ENCODE data around the gene BICD1.

BICD1 gene

DNA sequence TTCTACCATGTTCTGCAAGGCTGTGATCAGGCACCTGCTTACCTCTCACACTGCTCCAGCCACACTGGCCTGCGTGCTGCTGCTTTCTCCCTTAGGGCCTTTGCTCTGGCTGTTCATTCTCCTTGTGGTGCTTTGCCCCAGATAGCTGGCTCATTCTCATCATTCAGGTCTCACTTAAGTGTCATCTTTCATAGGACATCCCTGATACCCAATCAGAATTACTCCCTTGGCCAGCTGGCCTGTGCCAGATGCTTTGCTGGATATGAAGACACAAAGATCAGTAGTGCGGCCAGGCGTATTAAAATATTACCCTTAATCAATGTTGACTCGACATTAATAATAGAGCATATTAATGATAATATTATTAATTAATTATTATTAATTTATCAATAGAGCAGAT lies 148.9 kb downstream of the BICD1 start:
- peaks cover 0 to 7% (median 4%) of the 10 kb centered on the region in 10 experiments; a peak in 14 of 20 replicates for H3K4me1 ChIP-seq
- peaks cover 0 to 19% (median 4%) of the 10 kb centered on the region in 11 experiments; a peak in 7 of 22 replicates for H3K36me3 ChIP-seq
- H3K27me3 ChIP-seq: no peaks in the 10 kb centered on the region
- TF ChIP-seq Cebpa-rat (IDR thresholded peaks at IDR 0.05): no peak
- H3K4me2 ChIP-seq: no peak overlapping the region
- peaks cover 0 to 20% (median 13%) of the 10 kb centered on the region in 11 experiments; a peak in 14 of 22 replicates for H3K9me3 ChIP-seq (replicated peaks in 1 of 11)
- no peak overlapping the region for H3K4me3 ChIP-seq
- no peak overlapping the region for H3K9ac ChIP-seq
- H4K20me1 ChIP-seq: no peaks in the 10 kb centered on the region
- H3K27ac ChIP-seq: no peak overlapping the region

DNA sequence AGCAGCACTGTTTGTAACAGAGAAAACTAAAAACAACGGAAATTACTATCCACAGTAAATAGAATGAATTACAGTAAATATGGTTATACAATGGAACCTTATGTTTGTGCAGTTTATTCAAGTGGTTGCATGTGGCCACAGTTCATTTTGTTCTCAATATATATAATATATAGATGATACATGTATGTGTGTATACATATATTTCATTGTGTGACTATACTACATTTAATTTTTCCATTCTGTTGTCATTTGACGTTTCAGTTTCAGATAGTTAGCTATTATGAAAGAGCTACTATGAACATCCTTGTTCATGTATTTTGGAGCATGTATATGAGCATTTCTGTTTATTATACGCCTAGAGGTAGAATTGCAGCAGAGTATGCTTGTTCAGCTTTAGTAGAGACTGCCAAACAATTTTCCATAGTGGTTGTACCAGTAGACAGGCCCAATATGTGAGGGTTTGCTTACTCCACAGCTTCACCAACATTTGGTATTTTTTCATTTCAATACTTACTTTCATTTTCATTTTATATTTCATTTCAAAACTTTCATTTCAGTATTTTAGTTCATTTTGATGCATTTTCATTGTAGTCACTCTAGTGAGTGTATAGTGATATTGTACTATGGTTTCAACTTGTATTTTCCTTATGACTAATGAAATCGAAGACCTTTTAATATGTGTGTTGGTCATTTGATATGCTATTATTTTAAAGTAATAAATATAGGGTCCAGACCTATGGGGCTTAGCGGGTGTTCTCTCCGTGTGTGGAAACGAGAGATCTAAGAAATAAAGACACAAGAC lies 151.2 kb downstream of the BICD1 start:
- H3K4me3 ChIP-seq: no peak overlapping the region
- H3K4me2 ChIP-seq: no peak overlapping the region
- no peaks in the 10 kb centered on the region for H3K27me3 ChIP-seq
- no peak overlapping the region for H3K9ac ChIP-seq
- no peak for TF ChIP-seq Cebpa-rat (IDR thresholded peaks at IDR 0.05)
- peaks cover 0 to 16% (median 4%) of the 10 kb centered on the region in 11 experiments; a peak in 7 of 22 replicates for H3K36me3 ChIP-seq
- no peak overlapping the region for H3K27ac ChIP-seq
- H3K4me1 ChIP-seq: peaks cover 0 to 21% (median 8%) of the 10 kb centered on the region in 10 experiments; a peak in 11 of 20 replicates
- no peaks in the 10 kb centered on the region for H4K20me1 ChIP-seq
- peaks cover 0 to 20% (median 13%) of the 10 kb centered on the region in 11 experiments; a peak in 14 of 22 replicates for H3K9me3 ChIP-seq (replicated peaks in 1 of 11)

DNA sequence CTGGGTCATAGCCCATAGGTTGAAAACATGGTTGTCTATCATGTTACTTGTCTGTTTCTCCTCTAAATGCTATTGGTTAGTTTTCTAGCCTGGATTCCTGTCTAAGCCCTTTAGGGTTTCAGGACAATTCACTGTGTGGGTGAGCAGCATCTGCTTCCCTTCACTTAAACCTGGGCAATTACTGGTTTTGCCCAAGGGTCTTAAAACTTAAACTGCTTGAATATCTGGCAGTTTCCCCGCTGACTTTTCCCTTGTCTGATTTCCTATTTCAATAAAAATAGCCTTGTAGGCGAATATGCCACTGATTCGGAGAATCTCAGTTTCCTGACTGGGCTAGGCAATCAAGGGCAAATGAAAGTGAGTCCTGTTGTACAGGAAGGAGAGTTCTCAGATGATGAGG lies 154.0 kb downstream of the BICD1 start:
- no peaks in the 10 kb centered on the region for H3K27me3 ChIP-seq
- peaks cover 14 to 48% (median 25%) of the 10 kb centered on the region in 10 experiments for H3K4me1 ChIP-seq
- no peak for TF ChIP-seq Cebpa-rat (IDR thresholded peaks at IDR 0.05)
- peaks cover 0 to 20% (median 13%) of the 10 kb centered on the region in 11 experiments; a peak in 14 of 22 replicates for H3K9me3 ChIP-seq (replicated peaks in 1 of 11)
- H3K36me3 ChIP-seq: peaks cover 0 to 6% (median 0%) of the 10 kb centered on the region in 11 experiments; a peak in 4 of 22 replicates
- no peaks in the 10 kb centered on the region for H4K20me1 ChIP-seq
- H3K4me3 ChIP-seq: no peak overlapping the region
- 0 out of 22 replicates have a peak overlapping the region, but pooled peaks of 1 of the 11 experiments have one; percentile 13 for H3K27ac ChIP-seq
- H3K4me2 ChIP-seq: peak overlapping the region in 7 of 11 experiments; percentile 3 to 42 (median 36); a peak in 12 of 22 replicates
- H3K9ac ChIP-seq: no peak overlapping the region

DNA sequence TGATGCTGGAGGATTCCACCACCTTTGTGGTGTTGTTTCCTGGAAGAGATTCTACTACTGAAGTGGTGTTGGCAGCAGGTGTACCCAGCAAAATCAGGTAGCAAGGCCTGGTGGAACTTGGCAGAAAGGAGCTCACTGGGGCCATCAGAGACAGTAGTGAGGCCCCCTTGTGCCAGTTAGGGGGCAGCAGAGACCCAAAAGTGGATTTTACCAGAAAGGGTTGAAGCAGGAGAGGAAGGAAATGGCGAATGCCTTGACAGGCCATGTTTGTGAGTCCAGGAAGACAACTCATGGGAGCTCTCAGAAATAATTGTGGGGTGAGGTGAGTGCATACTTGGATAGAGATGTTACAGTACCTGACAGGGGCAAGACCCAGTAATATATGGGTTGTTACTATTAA lies 155.0 kb downstream of the BICD1 start:
- H4K20me1 ChIP-seq: no peaks in the 10 kb centered on the region
- peaks cover 21 to 57% (median 34%) of the 10 kb centered on the region in 10 experiments for H3K4me1 ChIP-seq
- peak overlapping the region in 2 of 11 experiments; percentile 1 to 26; a peak in 1 of 22 replicates for H3K27ac ChIP-seq

DNA sequence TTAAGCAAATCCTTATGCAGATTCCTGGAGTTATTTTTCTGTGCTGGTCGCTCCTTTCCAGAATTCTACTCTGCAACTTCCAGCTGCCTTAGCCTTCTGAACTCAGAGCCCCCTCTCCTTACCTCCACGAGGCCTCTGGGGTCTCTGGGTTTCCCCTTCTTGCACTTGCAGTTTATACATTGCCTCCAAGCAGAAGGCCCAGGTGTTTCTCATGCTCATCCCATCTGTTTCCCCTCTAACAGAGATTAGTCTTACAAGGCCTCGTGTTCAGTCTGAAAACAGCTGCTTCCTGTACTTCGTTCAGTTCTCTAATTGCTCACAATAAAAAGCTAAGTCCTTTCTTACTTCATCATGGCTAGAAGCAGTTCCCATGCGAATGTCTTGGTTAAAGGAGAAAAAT lies 158.3 kb downstream of the BICD1 start:
- TF ChIP-seq Cebpa-rat (IDR thresholded peaks at IDR 0.05): peak in 2 of 11 experiments; percentile 66 to 71; a peak in 4 of 22 replicates
- Histone ChIP-seq H3K27ac (peak overlapping the region; percentile 68 to 91 (median 81); a peak in 21 of 22 replicates), H3K9me3 (replicated peaks in 1 of 11) (peaks cover 0 to 10% (median 0%) of the 10 kb centered on the region in 11 experiments; a peak in 2 of 22 replicates), H4K20me1 (no peaks in the 10 kb centered on the region), H3K36me3 (peaks cover 0 to 13% (median 6%) of the 10 kb centered on the region in 11 experiments; a peak in 6 of 22 replicates), H3K9ac (peak overlapping the region in 9 of 11 experiments; percentile 44 to 79 (median 59); a peak in 17 of 22 replicates), H3K4me2 (peak overlapping the region; percentile 54 to 83 (median 71)), H3K4me3 (0 out of 20 replicates have a peak overlapping the region, but pooled peaks of 2 of the 10 experiments have one; percentile 0 to 26), H3K4me1 (peaks cover 21 to 60% (median 36%) of the 10 kb centered on the region in 10 experiments), H3K27me3 (no peaks in the 10 kb centered on the region)

More for the DNA sequence above, 155.0 kb downstream of the BICD1 start:
- Histone ChIP-seq H3K36me3 (peaks cover 0 to 6% (median 0%) of the 10 kb centered on the region in 11 experiments; a peak in 3 of 22 replicates), H3K9ac (no peak overlapping the region), H3K27me3 (no peaks in the 10 kb centered on the region), H3K4me3 (no peak overlapping the region), H3K9me3 (replicated peaks in 1 of 11) (peaks cover 0 to 18% (median 13%) of the 10 kb centered on the region in 11 experiments; a peak in 14 of 22 replicates), H3K4me2 (peak overlapping the region in 3 of 11 experiments; percentile 23 to 50 (median 40); a peak in 3 of 22 replicates)
- no peak for TF ChIP-seq Cebpa-rat (IDR thresholded peaks at IDR 0.05)

DNA sequence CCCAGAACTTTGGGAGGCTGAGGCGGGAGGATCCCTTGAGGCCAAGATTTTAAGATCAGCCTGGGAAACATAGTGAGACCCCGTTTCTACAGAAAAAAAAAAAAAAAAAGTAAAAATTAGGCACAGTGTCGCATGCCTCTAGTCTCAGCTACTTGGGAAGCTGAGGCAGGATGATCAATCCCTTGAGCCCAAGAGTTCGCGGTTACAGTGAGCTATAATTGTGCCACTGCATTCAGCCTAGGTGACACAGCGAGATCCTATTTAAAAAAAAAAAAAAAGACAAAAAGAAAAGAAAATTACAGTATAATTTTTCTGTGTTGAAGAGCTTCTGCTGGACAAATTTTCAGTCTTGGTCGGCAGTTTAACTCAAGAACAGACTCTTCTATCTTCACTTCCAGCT lies 158.8 kb downstream of the BICD1 start:
- Histone ChIP-seq H3K27ac (peak overlapping the region; percentile 68 to 91 (median 81)), H3K36me3 (peaks cover 0 to 13% (median 6%) of the 10 kb centered on the region in 11 experiments; a peak in 6 of 22 replicates), H3K4me3 (peak overlapping the region in 8 of 10 experiments; percentile 0 to 46 (median 27); a peak in 10 of 20 replicates), H3K9me3 (replicated peaks in 1 of 11) (peaks cover 0 to 10% (median 0%) of the 10 kb centered on the region in 11 experiments; a peak in 2 of 22 replicates), H3K9ac (peak overlapping the region; percentile 3 to 79 (median 52); a peak in 19 of 22 replicates), H3K4me2 (peak overlapping the region; percentile 54 to 83 (median 71)), H3K27me3 (no peaks in the 10 kb centered on the region), H4K20me1 (no peaks in the 10 kb centered on the region), H3K4me1 (peaks cover 21 to 55% (median 34%) of the 10 kb centered on the region in 10 experiments)
- no peak for TF ChIP-seq Cebpa-rat (IDR thresholded peaks at IDR 0.05)

DNA sequence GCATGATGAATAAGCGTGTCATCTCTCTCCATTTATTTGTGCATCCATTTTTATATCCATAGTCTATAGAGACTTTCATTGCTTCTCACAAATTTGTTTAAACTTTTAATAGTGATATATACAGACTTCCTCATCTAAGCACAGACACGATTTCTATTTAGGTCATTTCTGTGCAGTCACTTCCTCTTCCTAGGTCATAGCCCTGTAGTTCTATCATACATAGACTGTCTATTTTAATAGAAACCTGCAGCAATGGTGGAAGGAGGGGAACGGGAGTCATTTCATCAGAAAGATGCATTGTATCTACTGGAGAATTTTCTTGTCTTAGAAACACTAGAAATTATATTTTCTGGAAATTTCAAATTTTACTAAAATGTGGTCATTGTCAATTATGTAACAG lies 159.3 kb downstream of the BICD1 start:
- H3K4me2 ChIP-seq: peak overlapping the region; percentile 54 to 83 (median 71)
- peak overlapping the region; percentile 68 to 91 (median 81) for H3K27ac ChIP-seq
- peaks cover 0 to 10% (median 0%) of the 10 kb centered on the region in 11 experiments; a peak in 2 of 22 replicates for H3K9me3 ChIP-seq (replicated peaks in 1 of 11)
- H3K9ac ChIP-seq: peak overlapping the region; percentile 3 to 79 (median 52); a peak in 18 of 22 replicates
- H3K4me1 ChIP-seq: peaks cover 21 to 55% (median 32%) of the 10 kb centered on the region in 10 experiments
- TF ChIP-seq Cebpa-rat (IDR thresholded peaks at IDR 0.05): no peak
- H4K20me1 ChIP-seq: no peaks in the 10 kb centered on the region
- H3K36me3 ChIP-seq: peaks cover 0 to 13% (median 6%) of the 10 kb centered on the region in 11 experiments; a peak in 6 of 22 replicates
- peak overlapping the region in 8 of 10 experiments; percentile 0 to 46 (median 27); a peak in 9 of 20 replicates for H3K4me3 ChIP-seq
- no peaks in the 10 kb centered on the region for H3K27me3 ChIP-seq

DNA sequence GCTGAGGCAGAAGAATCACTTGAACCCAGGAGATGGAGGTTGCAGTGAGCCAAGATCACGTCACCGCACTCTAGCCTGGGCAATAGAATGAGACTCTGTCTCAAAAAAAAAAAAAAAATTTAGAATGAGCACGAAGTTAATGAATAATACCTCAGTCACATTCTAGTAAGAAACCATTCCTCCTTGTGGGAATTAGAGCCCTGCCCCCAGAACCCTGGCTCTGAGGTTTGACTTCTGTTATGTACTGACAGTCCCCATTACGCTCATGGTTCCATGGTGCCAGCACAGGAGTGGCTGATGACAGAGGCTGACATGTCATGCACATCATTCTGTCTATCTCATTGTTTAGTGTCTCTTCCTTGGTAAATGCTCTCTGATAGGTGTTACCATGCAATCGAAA lies 160.1 kb downstream of the BICD1 start:
- Histone ChIP-seq H3K9me3 (replicated peaks in 1 of 11) (peaks cover 0 to 10% (median 0%) of the 10 kb centered on the region in 11 experiments; a peak in 2 of 22 replicates), H4K20me1 (no peaks in the 10 kb centered on the region), H3K9ac (no peak overlapping the region), H3K36me3 (peaks cover 0 to 13% (median 6%) of the 10 kb centered on the region in 11 experiments; a peak in 6 of 22 replicates), H3K4me3 (no peak overlapping the region), H3K4me2 (peak overlapping the region in 7 of 11 experiments; percentile 58 to 83 (median 71); a peak in 8 of 22 replicates), H3K27ac (peak overlapping the region in 4 of 11 experiments; percentile 84 to 91 (median 87); a peak in 10 of 22 replicates), H3K27me3 (no peaks in the 10 kb centered on the region), H3K4me1 (peaks cover 21 to 53% (median 37%) of the 10 kb centered on the region in 10 experiments)
- no peak for TF ChIP-seq Cebpa-rat (IDR thresholded peaks at IDR 0.05)
